ENCODE data around the gene SETD7.

The SETD7 gene

DNA sequence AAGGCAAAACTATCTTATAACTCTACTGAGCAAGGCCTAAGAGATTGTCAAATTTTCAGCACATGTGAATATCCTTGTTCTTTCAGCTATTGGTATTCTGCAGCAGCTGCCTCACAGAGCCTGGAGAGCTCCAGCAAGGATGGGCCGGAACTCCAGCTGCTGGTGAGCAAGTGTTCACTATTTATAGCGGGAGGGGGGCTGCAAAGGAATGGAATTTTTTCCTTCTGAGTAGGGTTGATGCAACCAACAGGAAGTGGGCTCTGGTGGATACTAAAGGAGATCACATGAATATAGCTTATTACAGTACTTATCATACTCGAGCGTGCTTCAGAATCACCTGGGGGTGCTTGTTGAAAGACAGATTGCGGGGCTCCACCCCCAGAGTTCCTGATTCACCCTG lies 20.2 kb upstream of the SETD7 start:
- Histone ChIP-seq H3K36me3 (ENCODE audit: insufficient read depth, low read length) (no peaks in the 10 kb centered on the region), H4K20me1 (ENCODE audit: insufficient read depth, low read length) (no peaks in the 10 kb centered on the region), H3K79me2 (ENCODE audit: insufficient read depth, low read length) (no peaks in the 10 kb centered on the region), H3K4me2 (ENCODE audit: low read length) (no peak overlapping the region), H3K9me2 (ENCODE audit: low read depth, low read length) (no peaks in the 10 kb centered on the region), H2AFZ (ENCODE audit: low read length) (no peak overlapping the region), H3K9ac (ENCODE audit: low read length) (no peak overlapping the region), H3K27me3 (ENCODE audit: insufficient read depth, low read length) (no peaks in the 10 kb centered on the region; the same call in 1 of the 2 replicates), H3K4me3 (ENCODE audit: low read depth, low read length, poor library complexity, severe bottlenecking) (no peak overlapping the region), H3K9me3 (ENCODE audit: low read length) (no peaks in the 10 kb centered on the region), H3F3A (ENCODE audit: insufficient read depth, low read length) (no peaks in the 10 kb centered on the region), H3K4me1 (ENCODE audit: insufficient read depth, low read length, severe bottlenecking) (no peaks in the 10 kb centered on the region), H3K27ac (ENCODE audit: low read depth, low read length, poor library complexity, severe bottlenecking) (no peak overlapping the region)
- no peak for TF ChIP-seq CTCF (IDR thresholded peaks at IDR 0.05; ENCODE audit: low read length)
- no peak for TF ChIP-seq EZH2 (IDR thresholded peaks at IDR 0.05; ENCODE audit: borderline replicate concordance, low read length)

DNA sequence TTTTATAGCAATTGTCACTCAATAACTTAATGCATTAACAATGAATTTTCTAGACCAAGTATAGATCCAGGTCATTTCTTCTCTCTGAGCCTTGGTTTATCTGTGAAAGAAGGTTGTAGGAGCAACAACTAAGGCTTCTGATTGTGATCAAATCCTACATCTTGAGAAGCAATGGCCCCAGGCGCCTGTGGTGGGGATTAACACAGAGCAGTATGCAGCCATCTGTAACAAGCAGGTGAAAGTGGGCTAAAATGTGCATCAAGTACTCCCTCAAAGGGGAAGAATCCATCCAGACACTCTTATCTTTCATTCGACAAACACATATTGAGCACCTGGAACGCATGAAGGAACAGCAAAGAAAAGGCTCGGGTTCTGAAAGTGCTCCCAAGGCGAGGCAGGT lies 19.1 kb upstream of the SETD7 start:
- no peak overlapping the region for H2AFZ ChIP-seq (ENCODE audit: low read length)
- H3K9ac ChIP-seq (ENCODE audit: low read length), result no peak overlapping the region
- H3K36me3 ChIP-seq (ENCODE audit: insufficient read depth, low read length), result no peaks in the 10 kb centered on the region
- H3K27ac ChIP-seq (ENCODE audit: low read depth, low read length, poor library complexity, severe bottlenecking), result no peak overlapping the region
- H3K27me3 ChIP-seq (ENCODE audit: insufficient read depth, low read length), result no peaks in the 10 kb centered on the region; the same call in 1 of the 2 replicates
- H4K20me1 ChIP-seq (ENCODE audit: insufficient read depth, low read length), result no peaks in the 10 kb centered on the region
- H3K4me1 ChIP-seq (ENCODE audit: insufficient read depth, low read length, severe bottlenecking), result no peaks in the 10 kb centered on the region
- no peaks in the 10 kb centered on the region for H3K9me3 ChIP-seq (ENCODE audit: low read length)
- no peaks in the 10 kb centered on the region for H3F3A ChIP-seq (ENCODE audit: insufficient read depth, low read length)
- no peaks in the 10 kb centered on the region for H3K79me2 ChIP-seq (ENCODE audit: insufficient read depth, low read length)
- no peak overlapping the region for H3K4me2 ChIP-seq (ENCODE audit: low read length)
- H3K9me2 ChIP-seq (ENCODE audit: low read depth, low read length), result no peaks in the 10 kb centered on the region
- H3K4me3 ChIP-seq (ENCODE audit: low read depth, low read length, poor library complexity, severe bottlenecking), result no peak overlapping the region
- no peak for TF ChIP-seq CTCF (IDR thresholded peaks at IDR 0.05; ENCODE audit: low read length)
- no peak for TF ChIP-seq EZH2 (IDR thresholded peaks at IDR 0.05; ENCODE audit: borderline replicate concordance, low read length)

GRCh38 chr4:139574641-139575040 lies 18.6 kb upstream of the SETD7 start:
- Histone ChIP-seq H3F3A (ENCODE audit: insufficient read depth, low read length) (no peaks in the 10 kb centered on the region), H3K9me3 (ENCODE audit: low read length) (no peaks in the 10 kb centered on the region), H4K20me1 (ENCODE audit: insufficient read depth, low read length) (no peaks in the 10 kb centered on the region), H3K9me2 (ENCODE audit: low read depth, low read length) (no peaks in the 10 kb centered on the region), H3K4me2 (ENCODE audit: low read length) (no peak overlapping the region), H3K36me3 (ENCODE audit: insufficient read depth, low read length) (no peaks in the 10 kb centered on the region), H3K27me3 (ENCODE audit: insufficient read depth, low read length) (no peaks in the 10 kb centered on the region; the same call in 1 of the 2 replicates), H3K27ac (ENCODE audit: low read depth, low read length, poor library complexity, severe bottlenecking) (no peak overlapping the region), H3K9ac (ENCODE audit: low read length) (no peak overlapping the region), H3K4me3 (ENCODE audit: low read depth, low read length, poor library complexity, severe bottlenecking) (no peak overlapping the region), H3K4me1 (ENCODE audit: insufficient read depth, low read length, severe bottlenecking) (no peaks in the 10 kb centered on the region), H3K79me2 (ENCODE audit: insufficient read depth, low read length) (no peaks in the 10 kb centered on the region), H2AFZ (ENCODE audit: low read length) (no peak overlapping the region)
- TF ChIP-seq CTCF (IDR thresholded peaks at IDR 0.05; ENCODE audit: low read length), result no peak
- no peak for TF ChIP-seq EZH2 (IDR thresholded peaks at IDR 0.05; ENCODE audit: borderline replicate concordance, low read length)

Data from OCI-LY1 (cell line).